HG03175 (cell line): Measurements from ENCODE around the gene GIMAP6.
"Not testable (repeated sequence)": the region's sequence is repeated elsewhere in the genome, so short reads cannot be mapped to it uniquely, and the experiment has no call there.

Source experiments
- ATAC-seq: cut with Tn5 transposase; IDR thresholded peaks from one replicate; pipeline ENCODE4 v1.9.1; 2021; ENCODE audit warnings: mild to moderate bottlenecking, moderate library complexity; ENCODE audit not compliant: unreplicated experiment

The GIMAP6 gene

DNA sequence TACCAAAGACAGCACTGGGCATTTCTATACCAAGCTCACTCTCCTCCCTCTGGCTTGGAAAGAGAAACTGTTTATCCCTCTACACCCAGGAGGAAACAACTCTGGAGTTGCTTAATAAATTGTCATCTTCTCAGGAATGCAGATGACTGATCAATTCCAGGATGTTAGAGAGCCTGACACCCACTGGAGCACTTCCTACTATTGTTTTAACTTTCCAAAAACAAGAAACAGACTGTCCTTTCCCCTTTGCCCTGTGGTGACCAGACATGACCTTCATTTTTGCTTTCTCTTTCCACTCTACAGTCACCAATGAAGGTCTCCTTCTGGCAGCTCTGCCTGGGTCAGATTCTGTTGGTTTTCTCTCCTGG is 45.4 kb downstream of the GIMAP6 start:
- ATAC-seq, result no peak

DNA sequence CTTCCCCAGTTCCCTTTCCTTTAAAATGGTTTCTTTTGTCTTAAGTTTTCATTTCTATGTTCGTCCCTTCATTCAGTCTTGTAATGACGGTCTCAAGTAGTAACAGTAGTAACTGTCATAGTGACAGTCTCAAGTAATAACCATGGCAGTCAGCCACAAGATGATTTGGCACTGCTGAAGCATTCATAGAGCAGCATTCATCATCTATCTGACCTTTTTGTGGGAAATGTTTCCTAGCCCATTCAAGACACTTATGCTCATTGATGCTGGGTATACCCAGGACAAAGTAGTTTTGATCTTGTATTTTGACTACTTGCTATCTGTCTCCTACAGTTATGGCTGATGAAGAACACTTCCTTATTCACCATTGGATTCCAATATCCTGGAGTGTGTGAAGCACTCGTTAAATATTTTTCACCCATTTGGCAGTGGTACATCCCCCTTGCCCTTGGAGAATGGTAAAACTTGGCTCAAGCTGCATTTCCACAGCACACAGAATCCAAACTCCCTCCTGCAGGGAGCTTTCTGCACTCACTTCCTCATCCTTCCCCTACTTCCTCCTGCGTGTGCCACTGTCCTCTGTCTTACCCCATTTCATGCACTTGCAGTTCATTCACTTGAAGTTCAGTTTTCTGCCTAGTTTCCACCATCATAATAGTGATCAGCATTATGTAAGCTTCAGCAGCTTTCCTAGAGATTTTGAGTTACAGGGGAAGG is 46.0 kb downstream of the GIMAP6 start:
- ATAC-seq, result no peak

DNA sequence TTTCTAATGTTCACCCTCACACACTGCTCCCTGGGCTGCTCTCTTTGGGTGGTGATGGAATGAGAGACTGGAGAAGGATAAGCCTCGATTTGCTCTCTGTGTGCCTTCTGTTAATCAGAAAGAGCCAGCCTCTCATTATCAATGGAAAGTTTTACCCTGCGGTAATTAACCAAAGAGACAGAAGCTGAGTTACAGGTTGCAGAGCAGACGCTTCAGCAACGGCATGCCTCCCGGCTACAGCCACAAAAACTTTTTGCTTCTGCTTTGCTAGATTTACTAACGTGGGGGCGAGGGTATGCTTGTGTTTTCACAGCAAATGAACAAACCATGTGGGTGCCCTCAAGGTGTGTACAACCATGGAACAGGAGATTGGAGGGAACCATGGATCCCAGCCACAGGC is 47.0 kb downstream of the GIMAP6 start:
- no peak for ATAC-seq

DNA sequence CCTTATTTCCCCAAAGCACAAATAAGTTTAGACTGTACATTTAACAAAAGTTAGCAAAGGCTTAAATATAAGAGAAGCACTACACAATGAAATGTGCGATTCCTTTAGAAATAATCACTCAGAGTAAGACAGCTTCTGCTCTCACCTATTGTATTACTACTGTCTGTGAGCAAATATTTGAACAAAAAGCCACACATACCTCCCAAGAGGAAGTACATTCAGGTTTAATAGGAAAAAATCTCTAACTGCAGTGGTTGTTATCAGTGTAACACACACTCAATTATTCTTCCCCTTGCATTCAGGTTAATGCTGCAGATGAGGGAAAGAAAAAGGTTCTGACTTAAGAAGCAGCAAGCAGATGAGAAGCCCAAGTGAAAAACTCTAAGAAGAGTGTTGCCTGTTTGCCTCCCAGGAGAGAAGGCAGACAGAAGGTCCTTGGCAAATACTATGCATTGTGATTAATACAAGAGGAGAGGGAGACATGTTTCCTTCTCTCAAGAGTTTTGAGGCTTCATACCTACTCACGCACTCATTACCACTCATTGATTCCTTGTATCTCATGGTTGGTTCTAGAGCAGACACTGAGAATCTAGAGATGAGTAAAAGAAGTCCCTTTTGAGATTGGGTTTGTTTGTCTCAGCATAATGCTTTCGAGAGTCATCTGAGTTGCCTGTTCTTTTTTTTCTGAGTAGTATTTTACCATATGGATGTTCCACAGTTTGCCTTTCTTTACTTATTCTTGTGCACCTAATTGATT is 51.4 kb downstream of the GIMAP6 start:
- ATAC-seq, result no peak

DNA sequence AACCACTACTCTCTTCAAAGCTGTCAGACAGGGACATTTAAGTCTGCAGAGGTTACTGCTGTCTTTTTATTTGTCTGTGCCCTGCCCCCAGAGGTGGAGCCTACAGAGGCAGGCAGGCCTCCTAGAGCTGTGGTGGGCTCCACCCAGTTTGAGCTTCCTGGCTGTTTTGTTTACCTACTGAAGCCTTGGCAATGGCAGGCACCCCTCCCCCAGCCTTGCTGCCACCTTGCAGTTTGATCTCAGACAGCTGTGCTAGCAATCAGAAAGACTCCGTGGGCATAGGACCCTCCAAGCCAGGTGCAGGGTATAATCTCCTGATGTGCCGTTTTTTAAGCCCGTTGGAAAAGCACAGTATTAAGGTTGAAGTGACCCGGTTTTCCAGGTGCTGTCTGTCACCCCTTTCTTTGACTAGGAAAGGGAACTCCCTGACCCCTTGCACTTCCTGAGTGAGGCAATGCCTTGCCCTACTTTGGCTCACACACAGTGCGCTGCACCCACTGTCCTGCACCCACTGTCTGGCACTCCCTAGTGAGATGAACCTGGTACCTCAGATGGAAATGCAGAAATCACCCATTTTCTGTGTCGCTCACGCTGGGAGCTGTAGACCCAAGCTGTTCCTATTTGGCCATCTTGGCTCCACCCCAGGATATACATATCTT is 52.1 kb downstream of the GIMAP6 start:
- ATAC-seq, result not testable (repeated sequence)
